Tibial nerve (tissue), 4 donors: ENCODE measurements around the gene AP4B1. TPM values are rescaled to one million over a fixed set of nuclear protein-coding genes. Genes with fewer than 3 reads are reported as not detected.

Experiments used
- DNase-seq, 2 donors: peaks; one replicate each; pipeline ENCODE4 v3.0.0-alpha.2; 2019; ENCODE audit warnings: low spot score in 2 of 2
- H3K27ac ChIP-seq, 4 donors: fragments of 200-600 bp; sonication (generic) in 3 of 4; one replicate each; pipeline ENCODE4 v1.5.1; 2017 to 2019; ENCODE audit warnings: mild to moderate bottlenecking in 1 of 4
- H3K27me3 ChIP-seq, 2 donors: fragments of 200-600 bp; sonication (generic) in 1 of 2; one replicate each; pipeline versions ENCODE4 v1.5.1 to v1.6.0; 2017 to 2019
- H3K36me3 ChIP-seq, 3 donors: fragments of 200-600 bp; sonication (generic); one replicate each; pipeline ENCODE4 v1.5.1; 2018 to 2019
- H3K4me1 ChIP-seq, 4 donors: fragments of 200-600 bp; sonication (generic) in 3 of 4; one replicate each; pipeline ENCODE4 v1.5.1; 2017 to 2019
- H3K4me3 ChIP-seq, 4 donors: fragments of 200-600 bp; sonication (generic) in 3 of 4; one replicate each; pipeline ENCODE4 v1.5.1; 2017 to 2019; ENCODE audit warnings: mild to moderate bottlenecking in 1 of 4, moderate library complexity in 1 of 4
- H3K9me3 ChIP-seq, 4 donors: fragments of 200-600 bp; sonication (generic) in 3 of 4; one replicate each; pipeline ENCODE4 v1.5.1; 2017 to 2019
- EP300 ChIP-seq, 2 donors: sonication (generic); formaldehyde crosslinking; IDR thresholded peaks; one replicate each; pipeline ENCODE4 v1.6.1; 2017; ENCODE audit warnings: antibody characterized with exemption in 2 of 2, mild to moderate bottlenecking in 1 of 2
- POLR2A ChIP-seq, 2 donors: fragments of 450-650 bp; IDR thresholded peaks; one replicate each; pipeline ENCODE4 v1.6.1; 2017; ENCODE audit warnings: antibody characterized with exemption in 2 of 2, mild to moderate bottlenecking in 2 of 2, moderate library complexity in 2 of 2
- WGBS, 2 donors: methylation state at CpG; one replicate each; pipeline ENCODE4 v1.1.5; 2018; 5-methylcytosine and 5-hydroxymethylcytosine counted together
- total RNA-seq, 4 donors: library from RNA; depleted of rRNA; stranded (reverse); fragments of >200 nt; gene quantifications; one replicate each; pipeline ENCODE4 v1.1.0, GENCODE V29; 2016
- TF ChIP-seq, protein P1 (sequence below), 5 experiments: fragments of 200-600 bp in 3 of 5; fragments of 450-650 bp in 2 of 5; sonication (generic) in 3 of 5; IDR thresholded peaks; one replicate each; pipeline ENCODE4 v1.5.1; 2016 to 2019; ENCODE audit warnings: antibody characterized with exemption in 5 of 5, mild to moderate bottlenecking in 3 of 5, moderate library complexity in 2 of 5

Gene AP4B1
- total RNA-seq, 4 donors from 2014 or later: 22.1 to 39.9 (median 34.5) TPM

GRCh38 chr1:113868387-113869083 is 36.1 kb downstream of the AP4B1 start:
- no peaks in the 10 kb centered on the region for H3K27me3 ChIP-seq
- H3K36me3 ChIP-seq: no peaks in the 10 kb centered on the region
- H3K9me3 ChIP-seq: no peaks in the 10 kb centered on the region
- whole genome bisulfite sequencing, 2 donors: 91 to 93% methylated on average over 4 of the region's 4 CpGs
- TF ChIP-seq, protein P1, sequence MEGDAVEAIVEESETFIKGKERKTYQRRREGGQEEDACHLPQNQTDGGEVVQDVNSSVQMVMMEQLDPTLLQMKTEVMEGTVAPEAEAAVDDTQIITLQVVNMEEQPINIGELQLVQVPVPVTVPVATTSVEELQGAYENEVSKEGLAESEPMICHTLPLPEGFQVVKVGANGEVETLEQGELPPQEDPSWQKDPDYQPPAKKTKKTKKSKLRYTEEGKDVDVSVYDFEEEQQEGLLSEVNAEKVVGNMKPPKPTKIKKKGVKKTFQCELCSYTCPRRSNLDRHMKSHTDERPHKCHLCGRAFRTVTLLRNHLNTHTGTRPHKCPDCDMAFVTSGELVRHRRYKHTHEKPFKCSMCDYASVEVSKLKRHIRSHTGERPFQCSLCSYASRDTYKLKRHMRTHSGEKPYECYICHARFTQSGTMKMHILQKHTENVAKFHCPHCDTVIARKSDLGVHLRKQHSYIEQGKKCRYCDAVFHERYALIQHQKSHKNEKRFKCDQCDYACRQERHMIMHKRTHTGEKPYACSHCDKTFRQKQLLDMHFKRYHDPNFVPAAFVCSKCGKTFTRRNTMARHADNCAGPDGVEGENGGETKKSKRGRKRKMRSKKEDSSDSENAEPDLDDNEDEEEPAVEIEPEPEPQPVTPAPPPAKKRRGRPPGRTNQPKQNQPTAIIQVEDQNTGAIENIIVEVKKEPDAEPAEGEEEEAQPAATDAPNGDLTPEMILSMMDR (IDR thresholded peaks at IDR 0.05): no peak
- TF ChIP-seq POLR2A (IDR thresholded peaks at IDR 0.05) (no peak), EP300 (IDR thresholded peaks at IDR 0.05) (no peak)
- DNase-seq: no peak
- H3K4me1 ChIP-seq: peaks cover 0 to 7% (median 0%) of the 10 kb centered on the region in 4 donors
- H3K27ac ChIP-seq: no peak overlapping the region
- no peak overlapping the region for H3K4me3 ChIP-seq

GRCh38 chr1:113861641-113862040 is 43.0 kb downstream of the AP4B1 start:
- peaks cover 0 to 19% (median 3%) of the 10 kb centered on the region in 4 donors for H3K4me1 ChIP-seq
- H3K4me3 ChIP-seq: no peak overlapping the region
- DNase-seq: no peak
- no peaks in the 10 kb centered on the region for H3K9me3 ChIP-seq
- no peak overlapping the region for H3K27ac ChIP-seq
- 91 to 96% methylated on average over 5 of the region's 5 CpGs for WGBS, 2 donors
- H3K27me3 ChIP-seq: no peaks in the 10 kb centered on the region
- TF ChIP-seq, protein P1 (IDR thresholded peaks at IDR 0.05): no peak
- TF ChIP-seq EP300 (IDR thresholded peaks at IDR 0.05): no peak
- no peak for TF ChIP-seq POLR2A (IDR thresholded peaks at IDR 0.05)
- no peaks in the 10 kb centered on the region for H3K36me3 ChIP-seq

- DNase-seq: no peak
- 52 to 60% methylated on average over 3 of the region's 3 CpGs for WGBS, 2 donors
- TF ChIP-seq EP300 (IDR thresholded peaks at IDR 0.05): no peak
- TF ChIP-seq POLR2A (IDR thresholded peaks at IDR 0.05): no peak
- TF ChIP-seq, protein P1 (IDR thresholded peaks at IDR 0.05): no peak
- Histone ChIP-seq H3K4me1 (peaks cover 0 to 19% (median 3%) of the 10 kb centered on the region in 4 donors), H3K27ac (peak overlapping the region in 1 of 4 donors; percentile 3), H3K9me3 (no peaks in the 10 kb centered on the region), H3K27me3 (no peaks in the 10 kb centered on the region), H3K36me3 (no peaks in the 10 kb centered on the region), H3K4me3 (no peak overlapping the region)
These were observed 43.7 kb downstream of the AP4B1 start for GRCh38 chr1:113860891-113861290.

DNA sequence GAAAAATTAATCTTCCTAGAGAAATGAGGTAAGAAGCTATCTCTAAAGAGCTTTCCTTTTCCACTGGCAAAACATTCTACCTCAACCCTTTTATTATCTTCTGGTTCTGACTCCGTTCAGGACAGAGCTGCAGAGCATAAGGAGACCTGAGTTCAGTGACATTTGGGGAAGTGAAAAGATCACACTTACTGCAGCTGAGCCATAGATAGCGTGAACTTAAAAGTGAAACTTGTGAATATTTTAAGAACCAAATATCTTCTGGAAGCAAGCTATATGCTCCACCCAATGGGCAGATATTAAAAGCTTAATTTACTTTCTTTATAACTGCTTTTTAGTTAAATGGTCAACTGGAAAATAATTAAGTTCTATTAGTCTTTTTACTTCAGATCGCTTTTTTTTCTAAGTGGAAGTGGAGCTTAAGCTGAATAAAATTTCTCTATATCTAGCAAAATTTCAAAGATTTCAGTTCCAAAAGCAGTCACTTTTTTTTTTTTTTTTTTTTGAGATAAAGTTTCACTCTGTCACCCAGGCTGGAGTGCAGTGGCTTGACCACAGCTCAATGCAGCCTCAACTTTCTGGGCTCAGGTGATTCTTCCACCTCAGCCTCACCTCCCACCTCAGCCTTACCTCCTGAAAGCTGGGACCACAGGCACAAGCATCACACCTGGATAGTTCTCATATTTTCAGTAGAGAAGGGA is 45.0 kb downstream of the AP4B1 start:
- no peaks in the 10 kb centered on the region for H3K9me3 ChIP-seq
- no peak for DNase-seq
- no peak overlapping the region for H3K4me3 ChIP-seq
- peaks cover 0 to 19% (median 3%) of the 10 kb centered on the region in 4 donors for H3K4me1 ChIP-seq
- TF ChIP-seq, protein P1 (IDR thresholded peaks at IDR 0.05): no peak
- TF ChIP-seq POLR2A (IDR thresholded peaks at IDR 0.05) (no peak), EP300 (IDR thresholded peaks at IDR 0.05) (no peak)
- WGBS, 2 donors: 56 to 62% methylated on average over 3 of the region's 3 CpGs
- no peak overlapping the region for H3K27ac ChIP-seq
- H3K27me3 ChIP-seq: no peaks in the 10 kb centered on the region
- no peaks in the 10 kb centered on the region for H3K36me3 ChIP-seq

GRCh38 chr1:113858982-113859381 is 45.6 kb downstream of the AP4B1 start:
- Histone ChIP-seq H3K4me1 (peaks cover 0 to 19% (median 3%) of the 10 kb centered on the region in 4 donors), H3K9me3 (no peaks in the 10 kb centered on the region), H3K4me3 (no peak overlapping the region), H3K36me3 (no peaks in the 10 kb centered on the region), H3K27me3 (no peaks in the 10 kb centered on the region), H3K27ac (no peak overlapping the region)
- DNase-seq: no peak
- TF ChIP-seq POLR2A (IDR thresholded peaks at IDR 0.05): no peak
- TF ChIP-seq, protein P1 (IDR thresholded peaks at IDR 0.05): no peak
- 72 to 76% methylated on average over 1 of the region's 1 CpG for WGBS, 2 donors
